GM23338 (cell line): ENCODE measurements around the gene MTA2. TPM values are rescaled to one million over a fixed set of nuclear protein-coding genes. Genes with fewer than 3 reads are reported as not detected.

ENCODE experiments used
- ATAC-seq: fragments of 200-7000 bp; cut with Tn5 transposase; 3 replicates; pipeline ENCODE4 v1.9.1; 2020
- DNase-seq: peaks from one replicate; pipeline ENCODE4 v3.0.0-alpha.2; 2015; ENCODE audit warnings: low spot score
- H2AFZ ChIP-seq: fragments of 200-600 bp; sonication (generic); 2 replicates; pipeline ENCODE4 v1.8.0; 2016; ENCODE audit warnings: antibody characterized with exemption, mild to moderate bottlenecking, moderate library complexity
- H3F3A ChIP-seq: fragments of 200-600 bp; sonication (generic); replicated peaks from 2 replicates; pipeline ENCODE4 v1.8.0; 2017; ENCODE audit warnings: antibody characterized with exemption, mixed run types, low read depth
- H3K27ac ChIP-seq: fragments of 200-600 bp; sonication (generic); 2 replicates; pipeline ENCODE4 v1.6.1; 2016; ENCODE audit warnings: low read depth
- H3K27me3 ChIP-seq: fragments of 200-600 bp; sonication (generic); 2 replicates; pipeline ENCODE4 v1.8.0; 2016; ENCODE audit warnings: mild to moderate bottlenecking, mixed run types, moderate library complexity; ENCODE audit not compliant: insufficient read depth
- H3K36me3 ChIP-seq: fragments of 200-600 bp; sonication (generic); 2 replicates; pipeline ENCODE4 v1.8.0; 2016; ENCODE audit warnings: mild to moderate bottlenecking; ENCODE audit not compliant: insufficient read depth
- H3K4me1 ChIP-seq: fragments of 200-600 bp; sonication (generic); 2 replicates; pipeline ENCODE4 v1.8.0; 2016; ENCODE audit warnings: mild to moderate bottlenecking, moderate library complexity; ENCODE audit not compliant: insufficient read depth
- H3K4me2 ChIP-seq: fragments of 200-600 bp; sonication (generic); 2 replicates; pipeline ENCODE4 v1.7.1; 2017; ENCODE audit warnings: mixed run types
- H3K4me3 ChIP-seq: fragments of 200-600 bp; sonication (generic); 2 replicates; pipeline ENCODE4 v1.6.1; 2016; ENCODE audit warnings: mixed run types
- H3K79me2 ChIP-seq: fragments of 200-600 bp; sonication (generic); replicated peaks from 2 replicates; pipeline ENCODE4 v1.8.0; 2017; ENCODE audit warnings: mild to moderate bottlenecking; ENCODE audit not compliant: insufficient read depth
- H3K9me2 ChIP-seq: fragments of 200-600 bp; sonication (generic); 2 replicates; pipeline ENCODE4 v1.8.0; 2017; ENCODE audit not compliant: insufficient read depth
- H4K20me1 ChIP-seq: fragments of 200-600 bp; sonication (generic); replicated peaks from 2 replicates; pipeline ENCODE4 v1.8.0; 2017; ENCODE audit warnings: mild to moderate bottlenecking; ENCODE audit not compliant: insufficient read depth
- H3K27ac Mint-ChIP-seq: 2 replicates; pipeline ENCODE4 v1.8.0; 2020; ENCODE audit warnings: inconsistent platforms, mild to moderate bottlenecking, moderate library complexity, mixed read lengths
- H3K27me3 Mint-ChIP-seq: 3 replicates; pipeline ENCODE4 v1.8.0; 2022; ENCODE audit warnings: low read depth, mild to moderate bottlenecking, moderate library complexity, mixed read lengths, inconsistent platforms; ENCODE audit not compliant: insufficient read depth, poor library complexity
- H3K36me3 Mint-ChIP-seq: 3 replicates; pipeline ENCODE4 v1.8.0; 2021; ENCODE audit warnings: low read depth, mild to moderate bottlenecking, inconsistent platforms, moderate library complexity, mixed read lengths
- H3K4me1 Mint-ChIP-seq: 3 replicates; pipeline ENCODE4 v1.8.0; 2020; ENCODE audit warnings: mild to moderate bottlenecking, inconsistent platforms, mixed read lengths
- H3K4me3 Mint-ChIP-seq: 3 replicates; pipeline ENCODE4 v1.8.0; 2021; ENCODE audit warnings: moderate library complexity, mild to moderate bottlenecking, inconsistent platforms, mixed read lengths
- H3K9me3 Mint-ChIP-seq: 3 replicates; pipeline ENCODE4 v1.8.0; 2020; ENCODE audit warnings: moderate library complexity, mild to moderate bottlenecking, inconsistent platforms, mixed read lengths
- CREB1 ChIP-seq: fragments of 250-450 bp; sonication (Bioruptor Pico); IDR thresholded peaks from 2 replicates; pipeline ENCODE4 v1.5.0; 2020; ENCODE audit warnings: low read depth, mild to moderate bottlenecking, moderate library complexity
- CTCF ChIP-seq, 2 experiments: fragments of 200-600 bp in 1 of 2; sonication (generic) in 1 of 2; conservative IDR thresholded peaks; 2 replicates each; pipeline versions ENCODE4 v1.5.1 to v1.6.1; 2016 to 2017; ENCODE audit warnings: antibody characterized with exemption in 2 of 2, low read depth in 2 of 2, mild to moderate bottlenecking in 2 of 2, moderate library complexity in 1 of 2
- EZH2 ChIP-seq: fragments of 200-600 bp; sonication (generic); IDR thresholded peaks from one replicate; pipeline ENCODE4 v1.8.0; 2017; ENCODE audit warnings: antibody characterized with exemption, mild to moderate bottlenecking, low read depth; ENCODE audit not compliant: unreplicated experiment
- EZH2phosphoT487 ChIP-seq: fragments of 200-600 bp; sonication (generic); IDR thresholded peaks from one replicate; pipeline ENCODE4 v1.8.1; 2018; ENCODE audit warnings: antibody characterized with exemption; ENCODE audit not compliant: unreplicated experiment
- JUNB ChIP-seq: IDR thresholded peaks from one replicate; pipeline ENCODE4 v1.6.1; 2016; ENCODE audit warnings: antibody characterized with exemption; ENCODE audit not compliant: unreplicated experiment
- NANOG ChIP-seq: IDR thresholded peaks from 2 replicates; pipeline ENCODE4 v1.6.1; 2016; ENCODE audit warnings: antibody characterized with exemption, borderline replicate concordance
- POLR2AphosphoS5 ChIP-seq: IDR thresholded peaks from 2 replicates; pipeline ENCODE4 v1.6.1; 2016; ENCODE audit warnings: antibody characterized with exemption, low read depth
- STAT1 ChIP-seq: IDR thresholded peaks from one replicate; pipeline ENCODE4 v1.6.1; 2016; ENCODE audit warnings: antibody characterized with exemption; ENCODE audit not compliant: unreplicated experiment
- ZNF114 ChIP-seq: fragments of 250-450 bp; sonication (Bioruptor Pico); IDR thresholded peaks from 2 replicates; pipeline ENCODE4 v1.5.0; 2020; ENCODE audit warnings: mild to moderate bottlenecking, moderate library complexity
- ZNF331 ChIP-seq: fragments of 250-450 bp; sonication (Bioruptor Pico); IDR thresholded peaks from 2 replicates; pipeline ENCODE4 v1.5.0; 2020; ENCODE audit warnings: low read depth, mild to moderate bottlenecking, moderate library complexity
- ZNF462 ChIP-seq: fragments of 250-450 bp; sonication (Bioruptor Pico); IDR thresholded peaks from 2 replicates; pipeline ENCODE4 v1.5.0; 2020; ENCODE audit warnings: mild to moderate bottlenecking, moderate library complexity
- polyA plus RNA-seq: library from polyadenylated mRNA; unstranded; fragments of >200 nt; fragmentation: Nextera tagmentation; extraction: Ambion mirVana; gene quantifications from 2 replicates; pipeline ENCODE4 v1.2.1, GENCODE V29; 2016
- total RNA-seq: library from RNA; depleted of rRNA; stranded (reverse); fragments of >200 nt; shearing (Covaris generic); gene quantifications from 2 replicates; pipeline ENCODE4 v1.2.3, GENCODE V29; 2014
- TF ChIP-seq, protein P1 (sequence below): IDR thresholded peaks from 2 replicates; pipeline ENCODE4 v1.6.1; 2016; ENCODE audit warnings: antibody characterized with exemption

MTA2 gene
- total and polyA plus RNA-seq, 2 experiments from 2014 or later: 22.9 to 102 TPM

GRCh38 chr11:62648967-62649364, 47.3 kb upstream of the MTA2 start:
- Histone ChIP-seq H3K4me1 (peaks cover 9% of the 10 kb centered on the region; the same call in 1 of the 2 replicates), H3K79me2 (peaks cover 46% of the 10 kb centered on the region), H3K4me3 (no peak overlapping the region), H3F3A (peaks cover 18% of the 10 kb centered on the region; the same call in 1 of the 2 replicates), H3K36me3 (peaks cover 10% of the 10 kb centered on the region; the same call in 1 of the 2 replicates), H3K9me2 (no peaks in the 10 kb centered on the region), H3K27me3 (no peaks in the 10 kb centered on the region), H2AFZ (no peak overlapping the region), H3K27ac (no peak overlapping the region), H4K20me1 (peaks cover 10% of the 10 kb centered on the region), H3K4me2 (no peak overlapping the region)
- no peak for DNase-seq
- no peak for TF ChIP-seq ZNF331
- no peak for TF ChIP-seq EZH2phosphoT487
- Mint-ChIP-seq H3K36me3 (peaks cover 31% of the 10 kb centered on the region), H3K27me3 (peaks cover 16% of the 10 kb centered on the region), H3K9me3 (peaks cover 2% of the 10 kb centered on the region; the same call in 1 of the 3 replicates), H3K4me3 (no peak overlapping the region; the same call in 2 of the 3 replicates), H3K27ac (no peak overlapping the region), H3K4me1 (peaks cover 21% of the 10 kb centered on the region)
- ATAC-seq: no peak

DNA sequence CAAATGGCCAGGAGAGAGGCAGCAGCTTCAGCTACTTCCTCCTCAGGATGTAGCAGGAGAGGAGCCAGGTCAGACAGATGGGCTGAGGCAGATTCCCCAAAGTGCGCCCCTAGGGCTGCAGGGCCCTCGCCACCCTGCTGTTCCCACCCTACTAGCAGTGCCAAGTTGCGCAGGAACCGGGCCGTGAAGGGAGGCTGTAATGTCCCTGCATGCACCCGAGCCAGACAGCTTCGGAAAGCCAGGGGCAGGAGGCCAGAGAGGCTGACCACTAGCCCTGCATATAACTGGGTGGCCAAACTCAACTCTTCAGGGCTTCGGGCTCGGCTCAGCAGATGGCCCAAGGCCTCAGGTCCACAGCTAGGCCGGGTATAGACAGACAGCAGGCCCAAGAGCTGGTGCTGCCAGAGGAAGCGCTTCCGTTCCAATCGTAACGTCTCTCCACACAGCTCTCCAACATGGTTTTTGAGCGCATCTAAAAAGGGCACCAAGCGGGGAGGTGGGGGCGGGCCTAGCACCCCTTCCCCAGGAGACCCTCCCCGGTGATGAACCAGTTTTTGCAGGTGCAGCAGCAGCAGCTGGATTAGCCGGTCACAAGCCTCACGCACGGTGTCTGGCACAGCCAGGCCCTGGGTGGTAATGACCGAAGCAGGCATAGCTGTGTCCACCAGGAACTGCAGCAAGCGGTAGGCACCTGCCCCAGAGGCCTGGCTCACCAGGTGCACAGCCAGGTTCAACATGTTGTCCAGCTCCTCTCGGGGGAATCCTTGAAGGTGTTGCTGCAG, 46.7 kb upstream of the MTA2 start:
- Histone ChIP-seq H3K36me3 (peaks cover 10% of the 10 kb centered on the region; the same call in 1 of the 2 replicates), H3K9me2 (no peaks in the 10 kb centered on the region), H3K27me3 (no peaks in the 10 kb centered on the region), H3K27ac (no peak overlapping the region), H3K4me1 (peaks cover 9% of the 10 kb centered on the region; the same call in 1 of the 2 replicates), H3K4me2 (no peak overlapping the region), H3K4me3 (no peak overlapping the region), H2AFZ (no peak overlapping the region), H4K20me1 (peaks cover 13% of the 10 kb centered on the region), H3K79me2 (peaks cover 52% of the 10 kb centered on the region), H3F3A (peaks cover 22% of the 10 kb centered on the region; the same call in 1 of the 2 replicates)
- H3K27ac Mint-ChIP-seq: no peak overlapping the region
- H3K4me3 Mint-ChIP-seq: no peak overlapping the region; the same call in 2 of the 3 replicates
- peaks cover 13% of the 10 kb centered on the region for H3K27me3 Mint-ChIP-seq
- no peak for DNase-seq
- no peak for ATAC-seq
- H3K36me3 Mint-ChIP-seq: peaks cover 32% of the 10 kb centered on the region
- H3K4me1 Mint-ChIP-seq: peaks cover 18% of the 10 kb centered on the region
- peaks cover 2% of the 10 kb centered on the region; the same call in 1 of the 3 replicates for H3K9me3 Mint-ChIP-seq
- TF ChIP-seq CTCF (conservative IDR thresholded peaks at IDR 0.05; ENCODE audit: low read depth in 2 of 2) (no peak), EZH2 (no peak), ZNF462 (CRISPR knock-in tag) (no peak), STAT1 (no peak), NANOG (no peak), EZH2phosphoT487 (no peak), ZNF331 (no peak), CREB1 (CRISPR knock-in tag) (no peak), JUNB (no peak), ZNF114 (CRISPR knock-in tag) (no peak), POLR2AphosphoS5 (no peak)
- TF ChIP-seq, protein P1, sequence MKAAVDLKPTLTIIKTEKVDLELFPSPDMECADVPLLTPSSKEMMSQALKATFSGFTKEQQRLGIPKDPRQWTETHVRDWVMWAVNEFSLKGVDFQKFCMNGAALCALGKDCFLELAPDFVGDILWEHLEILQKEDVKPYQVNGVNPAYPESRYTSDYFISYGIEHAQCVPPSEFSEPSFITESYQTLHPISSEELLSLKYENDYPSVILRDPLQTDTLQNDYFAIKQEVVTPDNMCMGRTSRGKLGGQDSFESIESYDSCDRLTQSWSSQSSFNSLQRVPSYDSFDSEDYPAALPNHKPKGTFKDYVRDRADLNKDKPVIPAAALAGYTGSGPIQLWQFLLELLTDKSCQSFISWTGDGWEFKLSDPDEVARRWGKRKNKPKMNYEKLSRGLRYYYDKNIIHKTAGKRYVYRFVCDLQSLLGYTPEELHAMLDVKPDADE: no peak
